Endodermal cell (in vitro differentiated cells): ENCODE data around the gene R3HDM4. TPM values are rescaled to one million over a fixed set of nuclear protein-coding genes. Genes with fewer than 3 reads are reported as not detected.
A peak's percentile ranks its signal among the peaks of the same experiment; 100 is the strongest.

Experiments
- DNase-seq: peaks from one replicate; pipeline ENCODE4 v3.0.0-alpha.2; 2017
- H3K27ac ChIP-seq: 2 replicates; pipeline ENCODE4 v1.5.1; 2013; ENCODE audit warnings: mild to moderate bottlenecking, low read depth, low read length, moderate library complexity
- H3K27me3 ChIP-seq: 2 replicates; pipeline ENCODE4 v1.6.1; 2013; ENCODE audit warnings: mild to moderate bottlenecking, low read length, moderate library complexity; ENCODE audit not compliant: insufficient read depth, control insufficient read depth, poor library complexity, severe bottlenecking
- H3K36me3 ChIP-seq: 2 replicates; pipeline ENCODE4 v1.7.0; 2013; ENCODE audit warnings: mild to moderate bottlenecking, low read length, moderate library complexity; ENCODE audit not compliant: control insufficient read depth, insufficient read depth
- H3K4me1 ChIP-seq: one replicate; pipeline ENCODE4 v1.7.0; 2013; ENCODE audit warnings: low read length; ENCODE audit not compliant: control insufficient read depth, insufficient read depth
- H3K4me3 ChIP-seq: 2 replicates; pipeline ENCODE4 v1.5.1; 2013; ENCODE audit warnings: mild to moderate bottlenecking, low read length, moderate library complexity
- H3K9ac ChIP-seq: 2 replicates; pipeline ENCODE4 v1.6.1; 2013; ENCODE audit warnings: mild to moderate bottlenecking, low read length, moderate library complexity; ENCODE audit not compliant: poor library complexity, severe bottlenecking; ENCODE audit errors: extremely low read depth
- H3K9me3 ChIP-seq: 2 replicates; pipeline ENCODE4 v1.6.1; 2013; ENCODE audit warnings: mild to moderate bottlenecking, low read length, moderate library complexity; ENCODE audit not compliant: control insufficient read depth
- H3K27ac Mint-ChIP-seq: 2 replicates; pipeline ENCODE4 v1.8.0; 2020; ENCODE audit warnings: mixed read lengths
- H3K27me3 Mint-ChIP-seq: 2 replicates; pipeline ENCODE4 v1.8.0; 2021; ENCODE audit warnings: mild to moderate bottlenecking, mixed read lengths; ENCODE audit not compliant: insufficient read depth
- H3K36me3 Mint-ChIP-seq: 2 replicates; pipeline ENCODE4 v1.8.0; 2020; ENCODE audit warnings: low read depth, mixed read lengths
- H3K4me1 Mint-ChIP-seq: 2 replicates; pipeline ENCODE4 v1.8.0; 2020; ENCODE audit warnings: mixed read lengths
- H3K4me3 Mint-ChIP-seq: 2 replicates; pipeline ENCODE4 v1.8.0; 2020; ENCODE audit warnings: mild to moderate bottlenecking, moderate library complexity, mixed read lengths
- H3K9me3 Mint-ChIP-seq: 2 replicates; pipeline ENCODE4 v1.8.0; 2020; ENCODE audit warnings: mild to moderate bottlenecking, mixed read lengths
- WGBS, 2 experiments: methylation state at CpG; one replicate each; pipeline versions ENCODE4 v1.1.5 to v1.1.7; 2013; ENCODE audit warnings: missing lambda C conversion rate in 2 of 2, mixed read lengths in 1 of 2; ENCODE audit not compliant: insufficient coverage in 1 of 2, insufficient read length in 1 of 2; 5-methylcytosine and 5-hydroxymethylcytosine counted together
- total RNA-seq, 2 donors: library from RNA; stranded (reverse); fragmentation: NEBNext Ultra II Directional in 1 of 2; extraction: Animal tissue kit (Norgen Biotek cat#: 25700) in 1 of 2; gene quantifications; 2 replicates in 1 of 2; 3 replicates in 1 of 2; pipeline ENCODE4 v1.2.1, GENCODE V29; 2021
- TF ChIP-seq, protein P1 (sequence below): fragments of 200-600 bp; sonication (generic); conservative IDR thresholded peaks from 2 replicates; pipeline ENCODE4 v1.5.0; 2021; ENCODE audit warnings: antibody characterized with exemption, mild to moderate bottlenecking

The R3HDM4 gene
- total RNA-seq, 2 donors from 2014 or later: 61.1 to 64.7 TPM

GRCh38 chr19:911197-912033 lies 1.6 kb downstream of the R3HDM4 start:
- DNase-seq: peak; percentile 72
- H3K27ac ChIP-seq: no peak overlapping the region
- WGBS, 2 experiments: 95% methylated on average over 22 to 53 of the region's 54 CpGs

DNA sequence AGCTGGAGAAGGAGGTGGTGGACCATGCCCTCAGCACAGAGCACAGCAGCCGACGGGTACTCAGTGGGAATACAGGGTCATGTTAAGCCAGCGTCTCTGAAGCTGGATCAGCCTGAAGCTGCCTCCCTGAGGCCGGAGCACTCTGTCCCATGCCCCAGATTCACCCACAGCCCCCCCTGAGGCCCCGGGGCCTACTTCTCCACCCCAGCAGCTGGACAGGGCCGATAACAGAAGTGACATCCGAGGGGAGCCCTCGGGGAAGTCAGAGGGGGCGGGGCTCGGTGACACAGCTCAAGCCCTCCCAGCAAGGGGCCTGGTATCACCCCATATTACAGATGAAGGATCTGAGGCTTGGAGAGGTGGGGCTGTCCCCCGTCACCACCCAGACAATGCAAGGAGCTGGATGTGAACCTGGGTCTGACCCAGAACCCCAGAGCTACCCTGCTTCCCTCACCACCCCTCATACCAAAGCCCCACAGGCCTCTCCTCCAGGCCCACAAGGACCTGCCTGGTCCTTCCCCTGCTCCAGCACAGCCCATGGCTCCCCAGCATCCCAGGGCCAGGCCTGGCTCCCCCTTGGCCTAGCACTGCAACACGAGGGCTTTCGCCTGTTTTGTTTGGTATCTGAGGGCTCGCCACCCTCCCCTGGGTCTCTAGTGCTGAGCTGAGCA lies 5.7 kb downstream of the R3HDM4 start:
- TF ChIP-seq, protein P1, sequence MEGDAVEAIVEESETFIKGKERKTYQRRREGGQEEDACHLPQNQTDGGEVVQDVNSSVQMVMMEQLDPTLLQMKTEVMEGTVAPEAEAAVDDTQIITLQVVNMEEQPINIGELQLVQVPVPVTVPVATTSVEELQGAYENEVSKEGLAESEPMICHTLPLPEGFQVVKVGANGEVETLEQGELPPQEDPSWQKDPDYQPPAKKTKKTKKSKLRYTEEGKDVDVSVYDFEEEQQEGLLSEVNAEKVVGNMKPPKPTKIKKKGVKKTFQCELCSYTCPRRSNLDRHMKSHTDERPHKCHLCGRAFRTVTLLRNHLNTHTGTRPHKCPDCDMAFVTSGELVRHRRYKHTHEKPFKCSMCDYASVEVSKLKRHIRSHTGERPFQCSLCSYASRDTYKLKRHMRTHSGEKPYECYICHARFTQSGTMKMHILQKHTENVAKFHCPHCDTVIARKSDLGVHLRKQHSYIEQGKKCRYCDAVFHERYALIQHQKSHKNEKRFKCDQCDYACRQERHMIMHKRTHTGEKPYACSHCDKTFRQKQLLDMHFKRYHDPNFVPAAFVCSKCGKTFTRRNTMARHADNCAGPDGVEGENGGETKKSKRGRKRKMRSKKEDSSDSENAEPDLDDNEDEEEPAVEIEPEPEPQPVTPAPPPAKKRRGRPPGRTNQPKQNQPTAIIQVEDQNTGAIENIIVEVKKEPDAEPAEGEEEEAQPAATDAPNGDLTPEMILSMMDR: no peak
- no peaks in the 10 kb centered on the region for H3K9me3 ChIP-seq
- Mint-ChIP-seq H3K4me1 (peaks cover 9% of the 10 kb centered on the region), H3K36me3 (peaks cover 18% of the 10 kb centered on the region), H3K27me3 (no peaks in the 10 kb centered on the region), H3K4me3 (no peak overlapping the region), H3K27ac (no peak overlapping the region), H3K9me3 (no peaks in the 10 kb centered on the region)
- peaks cover 7% of the 10 kb centered on the region for H3K36me3 ChIP-seq
- H3K4me1 ChIP-seq: no peaks in the 10 kb centered on the region
- no peak overlapping the region for H3K27ac ChIP-seq
- H3K27me3 ChIP-seq: no peaks in the 10 kb centered on the region
- 93 to 98% methylated on average over 8 to 14 of the region's 14 CpGs for WGBS, 2 experiments
- peak; percentile 44 for DNase-seq
- no peak overlapping the region for H3K4me3 ChIP-seq
- H3K9ac ChIP-seq: no peak overlapping the region

More at GRCh38 chr19:911197-912033, 1.6 kb downstream of the R3HDM4 start:
- Mint-ChIP-seq H3K4me3 (peak overlapping the region; percentile 68), H3K27ac (no peak overlapping the region), H3K4me1 (peaks cover 5% of the 10 kb centered on the region), H3K27me3 (peaks cover 22% of the 10 kb centered on the region), H3K36me3 (peaks cover 9% of the 10 kb centered on the region), H3K9me3 (no peaks in the 10 kb centered on the region)
- H3K4me3 ChIP-seq: no peak overlapping the region
- H3K4me1 ChIP-seq: no peaks in the 10 kb centered on the region
- H3K27me3 ChIP-seq: peaks cover 9% of the 10 kb centered on the region
- H3K9me3 ChIP-seq: no peaks in the 10 kb centered on the region
- TF ChIP-seq, protein P1: no peak
- no peaks in the 10 kb centered on the region for H3K36me3 ChIP-seq
- no peak overlapping the region for H3K9ac ChIP-seq

GRCh38 chr19:906480-906879 lies 6.5 kb downstream of the R3HDM4 start:
- DNase-seq: no peak
- no peak overlapping the region for H3K4me3 Mint-ChIP-seq
- peaks cover 21% of the 10 kb centered on the region for H3K36me3 Mint-ChIP-seq
- Histone ChIP-seq H3K9ac (no peak overlapping the region), H3K4me1 (no peaks in the 10 kb centered on the region), H3K9me3 (no peaks in the 10 kb centered on the region), H3K4me3 (no peak overlapping the region), H3K27ac (no peak overlapping the region), H3K36me3 (peaks cover 12% of the 10 kb centered on the region), H3K27me3 (no peaks in the 10 kb centered on the region)
- H3K4me1 Mint-ChIP-seq: peaks cover 9% of the 10 kb centered on the region
- H3K27ac Mint-ChIP-seq: no peak overlapping the region
- no peaks in the 10 kb centered on the region for H3K27me3 Mint-ChIP-seq
- TF ChIP-seq, protein P1: no peak
- 97 to 99% methylated on average over 6 to 7 of the region's 7 CpGs for WGBS, 2 experiments
- no peaks in the 10 kb centered on the region for H3K9me3 Mint-ChIP-seq
